Activated gamma-delta T cell treated with Interleukin-2 at 50 U/mL for 16 hours (primary cell): ENCODE measurements around the gene KLF16.
"Not testable (repeated sequence)": the region's sequence is repeated elsewhere in the genome, so short reads cannot be mapped to it uniquely, and the experiment has no call there.

Experiments
- DNase-seq: peaks from one replicate; pipeline ENCODE4 v3.0.0-alpha.2; 2020

KLF16 gene

GRCh38 chr19:1863328-1863637 is at the start of gene KLF16:
KLF16 (minus strand) TSS chr19:1863579; CDS start chr19:1863497, 82 bp downstream.
- no peak for DNase-seq

DNA sequence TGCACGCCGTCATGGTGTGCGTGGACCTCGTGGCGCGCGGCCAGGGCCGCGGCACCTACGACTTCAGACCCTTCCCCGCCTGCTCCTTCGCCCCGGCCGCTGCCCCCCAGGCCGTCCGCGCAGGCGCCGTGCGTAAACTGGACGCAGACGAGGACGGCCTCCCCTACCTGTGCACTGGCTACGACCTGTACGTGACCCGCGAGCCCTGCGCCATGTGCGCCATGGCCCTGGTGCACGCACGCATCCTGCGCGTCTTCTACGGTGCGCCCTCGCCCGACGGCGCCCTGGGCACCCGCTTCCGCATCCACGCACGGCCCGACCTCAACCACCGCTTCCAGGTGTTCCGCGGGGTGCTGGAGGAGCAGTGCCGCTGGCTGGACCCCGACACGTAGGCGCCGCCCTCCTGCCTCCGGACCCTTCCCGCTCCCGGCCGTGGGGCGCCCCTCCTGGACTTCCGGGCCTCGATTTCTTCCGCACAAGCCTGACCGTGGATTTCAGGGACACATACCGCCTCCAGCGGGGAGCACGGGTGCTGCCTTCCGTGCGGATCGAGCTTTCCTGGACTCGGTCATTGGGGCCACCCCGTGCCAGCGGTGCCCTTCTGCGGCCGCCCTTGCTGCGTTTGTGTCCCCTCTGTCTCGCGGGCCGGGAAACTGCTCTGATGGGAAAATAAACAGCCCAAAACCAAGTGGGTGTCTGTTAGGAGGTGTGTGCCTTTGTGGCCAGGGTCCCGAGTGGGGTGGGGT is 49.6 kb upstream of the KLF16 start:
- no peak for DNase-seq

- no peak for DNase-seq
Observed at GRCh38 chr19:1911995-1912394, 48.6 kb upstream of the KLF16 start.

- DNase-seq, result peak; percentile 46
Observed at GRCh38 chr19:1911098-1911497, 47.7 kb upstream of the KLF16 start.

GRCh38 chr19:1910177-1910576 is 46.8 kb upstream of the KLF16 start:
- no peak for DNase-seq

DNA sequence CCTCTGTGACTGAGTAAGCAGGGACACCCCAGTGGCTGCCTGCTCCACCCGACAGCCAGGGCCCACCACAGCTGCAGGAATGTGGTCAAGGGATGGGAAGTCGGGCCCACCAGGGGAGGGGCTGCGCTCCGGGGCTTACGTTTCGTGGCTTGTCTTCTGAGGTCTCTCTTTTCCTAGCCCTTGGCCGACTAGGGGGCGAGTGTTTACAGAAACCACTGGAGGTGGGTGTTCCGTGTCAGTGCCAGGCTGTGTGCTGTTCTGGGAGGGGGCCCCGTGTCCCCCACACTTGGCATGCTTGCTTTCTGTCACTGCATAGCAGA is 46.3 kb upstream of the KLF16 start:
- DNase-seq, result no peak

DNA sequence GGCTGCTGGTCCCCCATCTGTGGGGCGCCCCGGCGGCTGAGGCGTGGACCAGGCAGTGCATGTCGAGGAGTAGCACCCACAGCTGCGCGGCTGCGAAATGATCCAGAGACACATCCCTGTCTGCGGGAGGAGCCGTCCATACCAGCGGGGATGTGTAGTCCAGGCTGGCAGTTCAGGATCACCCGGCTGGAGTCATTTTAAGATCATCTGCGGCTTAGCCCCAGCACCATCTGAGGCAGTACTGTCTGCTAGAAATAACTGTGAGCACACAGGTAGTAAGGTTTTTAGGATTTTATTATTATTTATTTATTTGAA is 44.9 kb upstream of the KLF16 start:
- no peak for DNase-seq

DNA sequence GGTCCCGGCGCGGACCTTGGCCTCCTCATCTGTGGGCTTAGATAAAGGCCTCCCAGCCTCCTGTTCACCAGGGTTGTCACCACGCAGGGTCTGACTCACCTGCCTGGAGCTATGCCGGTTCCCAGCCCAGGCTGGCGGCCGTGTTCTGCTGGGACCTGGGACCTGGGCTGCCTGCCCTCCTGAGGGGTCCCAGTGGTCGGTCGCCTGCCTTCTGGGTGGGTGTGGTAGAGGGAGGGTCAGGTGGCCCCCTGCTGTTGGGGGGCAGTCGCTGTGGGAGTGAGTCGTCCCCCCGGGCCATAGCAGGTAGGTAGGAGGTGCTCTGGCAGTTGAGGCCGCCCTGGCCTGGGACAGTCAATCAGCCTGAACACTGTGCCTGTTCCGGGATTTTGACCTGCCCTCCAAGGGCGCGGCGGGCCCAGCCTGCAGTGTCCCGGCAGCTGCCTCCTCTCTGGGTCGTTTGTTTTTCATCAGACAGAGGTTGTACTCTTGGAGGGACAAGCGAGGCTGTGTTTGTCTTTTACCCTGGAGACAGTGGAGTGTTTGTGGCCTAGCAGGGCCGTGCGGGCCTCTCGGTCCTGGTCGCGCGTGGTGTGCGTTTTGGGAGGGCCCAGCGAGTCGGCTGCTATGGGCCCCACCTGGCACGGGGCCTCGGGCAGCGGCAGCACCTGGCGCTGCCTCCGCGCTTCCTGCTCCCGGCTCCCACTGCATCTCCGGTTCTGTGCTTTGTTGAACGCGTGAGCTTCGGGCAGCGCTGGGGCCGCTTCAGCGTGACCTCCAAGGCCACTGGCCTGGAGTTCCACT is 44.4 kb upstream of the KLF16 start:
- DNase-seq, result no peak

- DNase-seq, result no peak
Observed at GRCh38 chr19:1906985-1907562, 43.7 kb upstream of the KLF16 start.

GRCh38 chr19:1905863-1906375 is 42.5 kb upstream of the KLF16 start:
- no peak for DNase-seq

DNA sequence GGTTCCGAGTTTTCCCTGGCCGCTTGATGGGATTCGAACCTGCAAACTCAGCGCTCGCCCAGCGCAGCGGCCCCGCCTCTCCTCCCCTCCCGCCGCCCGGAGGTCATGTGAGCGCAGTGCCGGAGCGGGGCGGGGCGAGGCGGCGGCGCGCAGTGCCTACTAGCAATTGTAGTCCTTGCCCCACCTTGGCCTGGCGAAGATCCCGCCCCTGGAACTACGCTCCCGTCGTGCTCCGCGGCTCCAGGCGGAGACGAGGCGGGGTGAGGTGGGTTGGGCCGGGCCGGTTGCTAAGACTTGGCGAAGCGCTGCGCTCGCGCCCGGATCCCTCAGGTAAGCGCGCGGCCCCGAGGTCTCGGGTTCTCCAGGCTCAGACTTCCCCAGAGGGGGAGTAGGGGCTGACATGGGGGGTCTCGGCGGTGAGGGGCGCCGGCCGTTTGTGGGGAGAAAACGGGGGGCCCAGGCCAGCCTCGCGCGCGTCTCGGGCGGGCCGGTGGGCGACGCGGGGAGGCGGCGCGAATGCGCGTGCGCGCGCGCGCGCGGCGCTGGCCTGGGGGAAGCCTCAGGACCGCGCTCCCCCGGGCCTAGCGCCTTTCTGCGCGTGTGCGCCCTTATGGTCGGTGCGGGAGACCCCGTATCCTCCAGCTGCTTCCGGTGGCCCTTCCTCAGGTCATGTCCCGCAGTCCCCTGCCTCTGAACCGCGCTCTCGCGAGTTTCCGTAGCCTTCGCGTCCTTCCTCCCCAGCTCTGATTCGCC is 41.9 kb upstream of the KLF16 start, which contains the start of the genes ADAT3 and SCAMP4:
Gene ADAT3 (plus strand): TSS at position 290 of the 753 bp plus-strand sequence. CDS start 6,649 bp downstream, outside the sequence.
Gene SCAMP4 (plus strand): TSS at position 290 of the 753 bp plus-strand sequence. CDS start 9,621 bp downstream, outside the sequence.
- DNase-seq, result peak; percentile 99

- DNase-seq, result no peak
Observed at GRCh38 chr19:1904860-1905109, 41.4 kb upstream of the KLF16 start.

DNA sequence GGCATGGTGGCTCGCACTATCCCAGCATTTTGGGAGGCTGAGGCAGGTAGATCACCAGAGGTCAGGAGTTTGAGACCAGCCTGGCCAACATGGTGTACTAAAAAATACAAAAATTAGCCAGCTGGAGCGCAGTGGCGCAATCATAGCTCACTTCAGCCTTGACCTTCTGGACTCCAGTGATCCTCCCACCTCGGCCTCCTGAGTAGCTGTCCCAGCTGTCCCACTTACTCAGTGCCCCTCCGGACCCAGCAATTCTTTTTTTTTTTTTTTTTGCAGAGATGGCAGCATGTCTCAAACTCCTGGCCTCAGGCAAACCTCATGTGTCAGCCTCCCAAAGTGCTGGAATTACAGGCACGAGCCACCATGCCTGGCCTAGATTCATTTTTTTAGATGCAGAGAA is 39.5 kb upstream of the KLF16 start:
- no peak for DNase-seq

DNA sequence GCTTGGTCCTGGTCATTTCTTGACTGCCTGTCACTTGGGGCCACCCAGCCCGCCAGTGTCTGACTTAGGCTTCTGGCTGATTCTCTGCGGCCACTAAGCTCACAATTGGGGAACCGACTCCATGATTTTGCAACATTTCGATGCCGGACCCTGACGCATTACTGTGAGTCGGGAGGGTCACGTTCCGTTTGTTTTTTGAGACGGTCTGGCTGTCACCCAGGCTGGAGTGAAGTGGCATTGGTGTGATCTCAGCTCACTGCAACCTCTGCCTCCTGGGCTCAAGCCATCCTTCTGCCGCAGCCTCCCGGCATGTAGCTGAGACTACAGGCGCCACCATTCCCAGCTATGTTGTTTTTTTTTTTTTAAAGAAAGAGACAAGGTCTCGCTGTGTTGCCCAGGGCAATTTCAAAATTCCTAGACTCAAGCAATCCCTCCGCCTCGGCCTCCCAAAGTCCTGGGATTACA is 38.6 kb upstream of the KLF16 start:
- DNase-seq, result no peak

DNA sequence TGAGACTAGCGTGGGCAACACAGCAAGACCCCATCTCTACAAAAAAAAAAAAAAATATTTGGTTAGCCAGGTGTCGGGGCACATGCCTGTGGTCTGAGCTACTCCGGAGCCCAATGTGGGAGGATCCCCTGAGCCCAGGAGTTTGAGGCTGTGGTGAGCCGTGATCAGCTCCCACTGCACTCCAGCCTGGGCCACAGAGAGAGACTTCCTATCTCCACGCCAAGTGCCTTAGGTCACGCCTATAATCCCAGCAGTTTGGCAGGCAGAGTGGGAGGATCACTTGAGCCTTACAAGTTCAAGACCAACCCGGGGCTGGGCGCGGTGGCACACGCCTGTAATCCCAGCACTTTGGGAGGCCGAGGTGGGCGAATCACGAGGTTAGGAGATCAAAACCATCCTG is 33.1 kb upstream of the KLF16 start:
- no peak for DNase-seq

DNA sequence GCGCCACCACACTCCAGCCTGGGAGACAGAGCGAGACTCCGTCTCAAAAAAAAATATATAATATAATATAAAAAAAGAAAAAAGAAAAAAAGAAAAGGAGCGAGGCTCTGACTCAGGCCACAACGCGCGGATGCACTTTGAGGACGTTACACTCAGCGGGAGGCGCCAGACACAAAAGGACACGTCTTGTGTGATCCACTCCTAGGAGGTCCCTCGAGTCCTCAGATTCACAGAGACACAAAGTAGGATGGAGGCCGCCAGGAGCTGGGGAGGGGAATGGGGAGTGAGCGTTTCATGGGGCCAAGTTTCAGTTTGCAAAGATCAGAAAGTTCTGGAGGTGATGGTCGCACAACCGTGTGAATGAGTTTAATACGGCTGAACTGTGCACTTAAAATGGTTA is 30.4 kb upstream of the KLF16 start:
- no peak for DNase-seq

- no peak for DNase-seq
Observed at GRCh38 chr19:1889907-1890306, 26.5 kb upstream of the KLF16 start.

- no peak for DNase-seq
Observed at GRCh38 chr19:1888385-1888784, 25.0 kb upstream of the KLF16 start.

DNA sequence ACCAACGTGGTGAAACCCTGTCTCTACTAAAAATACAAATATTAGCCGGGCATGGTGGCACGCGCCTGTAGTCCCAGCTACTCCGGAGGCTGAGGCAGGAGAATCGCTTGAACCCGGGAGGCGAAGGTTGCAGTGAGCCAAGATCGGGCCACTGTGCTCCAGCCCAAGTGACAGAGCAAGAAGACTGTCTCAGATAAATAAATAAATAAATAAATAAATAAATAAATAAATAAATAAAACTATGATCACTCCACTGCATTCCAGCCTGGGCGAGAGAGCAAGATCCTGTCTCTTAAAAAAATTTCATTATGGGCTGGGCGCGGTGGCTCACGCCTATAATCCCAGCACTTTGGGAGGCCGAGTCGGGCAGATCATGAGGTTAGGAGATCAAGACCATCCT is 23.0 kb upstream of the KLF16 start:
- not testable (repeated sequence) for DNase-seq

- DNase-seq, result peak; percentile 95
Observed at GRCh38 chr19:1885398-1886119, 22.2 kb upstream of the KLF16 start, which contains the start of gene ABHD17A. ABHD17A (minus strand) TSS chr19:1885496; CDS start chr19:1881566, 3,930 bp downstream.

- DNase-seq, result no peak
Observed at GRCh38 chr19:1884719-1885334, 21.4 kb upstream of the KLF16 start.

DNA sequence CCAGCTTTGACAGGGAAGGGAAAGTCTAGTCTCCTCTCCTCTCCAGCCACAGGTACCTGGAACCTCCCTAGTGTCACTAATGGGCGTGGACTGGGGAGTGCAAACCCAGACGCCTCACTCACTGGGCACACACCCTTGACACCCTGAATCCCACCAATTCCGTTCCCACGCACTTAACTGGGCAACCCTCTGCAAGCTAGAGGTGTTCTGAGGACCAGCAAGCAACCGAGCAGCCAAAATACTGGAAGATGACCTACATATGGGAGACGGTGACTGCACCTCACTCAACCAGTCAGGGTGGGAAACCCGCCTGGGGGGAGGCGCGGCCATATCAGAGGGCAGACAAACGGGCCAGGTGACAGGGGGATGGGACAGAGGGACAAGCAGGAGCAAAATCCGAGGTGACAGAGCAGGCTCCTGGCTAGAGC is 20.9 kb upstream of the KLF16 start:
- DNase-seq, result peak; percentile 62
